ENCODE results near the gene GPR157. TPM values are rescaled to one million over a fixed set of nuclear protein-coding genes. Genes with fewer than 3 reads are reported as not detected.

Gene GPR157
- total and polyA plus RNA-seq, 2 of the 13 experiments (the other 11 are each of a cell fraction or from before 2014, with no cell fraction given) = 10.1 to 19.2 TPM

- ChIA-PET CTCF (ENCODE audit: low intra/inter-chr PET ratio, low total read pairs) (no interaction called here), POLR2A (no interaction called here)
- H3K27ac ChIP-seq (ENCODE audit: extremely low read length, insufficient read depth, low read length) = no peak overlapping the region
- in situ Hi-C loops (cut with HindIII; ENCODE audit: extremely low pct_ligation_motif_present, low pct_unique_long_range_greater_than_20kb) (no loop called here), intact Hi-C loops (cut with micrococcal nuclease; ENCODE audit: unreplicated experiment) (no loop called here)
- H3K27me3 ChIP-seq (ENCODE audit: control insufficient read depth in 1 of 2, insufficient read depth in 2 of 2, low read length in 2 of 2) = peaks cover 1 to 45% of the 10 kb centered on the region in 2 experiments; a peak in 3 of 5 replicates
- no peak overlapping the region for H2AFZ ChIP-seq (ENCODE audit: low read length)
- FAIRE-seq (no peak), ATAC-seq (no peak), DNase-seq (ENCODE audit: low spot score) (no peak)
- H3K9ac ChIP-seq (ENCODE audit: insufficient read depth, low read depth, low read length) = no peak overlapping the region
- no TSS peak for BruUV-seq (replicated peaks)
- no peaks in the 10 kb centered on the region for H3K4me1 ChIP-seq (ENCODE audit: insufficient read depth, low read length)
- H4K20me1 ChIP-seq (ENCODE audit: insufficient read depth, low read length) = no peaks in the 10 kb centered on the region
- 2% methylated on average over 2 of the region's 2 CpGs for WGBS (ENCODE audit: low lambda C conversion rate)
- H3K36me3 ChIP-seq (replicated peaks in 1 of 2; ENCODE audit: control insufficient read depth in 1 of 2, insufficient read depth in 2 of 2, low read length in 2 of 2) = no peaks in the 10 kb centered on the region
- H3K79me2 ChIP-seq (ENCODE audit: insufficient read depth, low read length) = no peaks in the 10 kb centered on the region
- no peak overlapping the region for H3K4me2 ChIP-seq (ENCODE audit: low read depth, low read length)
- H3K9me3 ChIP-seq (ENCODE audit: low read length) = no peaks in the 10 kb centered on the region
- no peak overlapping the region for H3K4me3 ChIP-seq (replicated peaks in 1 of 3; ENCODE audit: insufficient read depth in 1 of 3, low read depth in 2 of 3, low read length in 3 of 3)
- no peak for TF ChIP-seq HIC2 (CRISPR knock-in tag; IDR thresholded peaks at IDR 0.05; ENCODE audit: low read depth)
- TF ChIP-seq, protein P1, sequence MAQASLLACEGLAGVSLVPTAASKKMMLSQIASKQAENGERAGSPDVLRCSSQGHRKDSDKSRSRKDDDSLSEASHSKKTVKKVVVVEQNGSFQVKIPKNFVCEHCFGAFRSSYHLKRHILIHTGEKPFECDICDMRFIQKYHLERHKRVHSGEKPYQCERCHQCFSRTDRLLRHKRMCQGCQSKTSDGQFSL (CRISPR knock-in tag; IDR thresholded peaks at IDR 0.05) = no peak
- TF ChIP-seq JUNB (CRISPR knock-in tag; IDR thresholded peaks at IDR 0.05; ENCODE audit: borderline replicate concordance) = no peak
- TF ChIP-seq, protein P2, sequence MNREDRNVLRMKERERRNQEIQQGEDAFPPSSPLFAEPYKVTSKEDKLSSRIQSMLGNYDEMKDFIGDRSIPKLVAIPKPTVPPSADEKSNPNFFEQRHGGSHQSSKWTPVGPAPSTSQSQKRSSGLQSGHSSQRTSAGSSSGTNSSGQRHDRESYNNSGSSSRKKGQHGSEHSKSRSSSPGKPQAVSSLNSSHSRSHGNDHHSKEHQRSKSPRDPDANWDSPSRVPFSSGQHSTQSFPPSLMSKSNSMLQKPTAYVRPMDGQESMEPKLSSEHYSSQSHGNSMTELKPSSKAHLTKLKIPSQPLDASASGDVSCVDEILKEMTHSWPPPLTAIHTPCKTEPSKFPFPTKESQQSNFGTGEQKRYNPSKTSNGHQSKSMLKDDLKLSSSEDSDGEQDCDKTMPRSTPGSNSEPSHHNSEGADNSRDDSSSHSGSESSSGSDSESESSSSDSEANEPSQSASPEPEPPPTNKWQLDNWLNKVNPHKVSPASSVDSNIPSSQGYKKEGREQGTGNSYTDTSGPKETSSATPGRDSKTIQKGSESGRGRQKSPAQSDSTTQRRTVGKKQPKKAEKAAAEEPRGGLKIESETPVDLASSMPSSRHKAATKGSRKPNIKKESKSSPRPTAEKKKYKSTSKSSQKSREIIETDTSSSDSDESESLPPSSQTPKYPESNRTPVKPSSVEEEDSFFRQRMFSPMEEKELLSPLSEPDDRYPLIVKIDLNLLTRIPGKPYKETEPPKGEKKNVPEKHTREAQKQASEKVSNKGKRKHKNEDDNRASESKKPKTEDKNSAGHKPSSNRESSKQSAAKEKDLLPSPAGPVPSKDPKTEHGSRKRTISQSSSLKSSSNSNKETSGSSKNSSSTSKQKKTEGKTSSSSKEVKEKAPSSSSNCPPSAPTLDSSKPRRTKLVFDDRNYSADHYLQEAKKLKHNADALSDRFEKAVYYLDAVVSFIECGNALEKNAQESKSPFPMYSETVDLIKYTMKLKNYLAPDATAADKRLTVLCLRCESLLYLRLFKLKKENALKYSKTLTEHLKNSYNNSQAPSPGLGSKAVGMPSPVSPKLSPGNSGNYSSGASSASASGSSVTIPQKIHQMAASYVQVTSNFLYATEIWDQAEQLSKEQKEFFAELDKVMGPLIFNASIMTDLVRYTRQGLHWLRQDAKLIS (CRISPR knock-in tag; IDR thresholded peaks at IDR 0.05) = no peak
- TF ChIP-seq CREM (IDR thresholded peaks at IDR 0.05) = no peak
- no peak for TF ChIP-seq CREM (CRISPR knock-in tag; IDR thresholded peaks at IDR 0.05)
- TF ChIP-seq, protein P3, sequence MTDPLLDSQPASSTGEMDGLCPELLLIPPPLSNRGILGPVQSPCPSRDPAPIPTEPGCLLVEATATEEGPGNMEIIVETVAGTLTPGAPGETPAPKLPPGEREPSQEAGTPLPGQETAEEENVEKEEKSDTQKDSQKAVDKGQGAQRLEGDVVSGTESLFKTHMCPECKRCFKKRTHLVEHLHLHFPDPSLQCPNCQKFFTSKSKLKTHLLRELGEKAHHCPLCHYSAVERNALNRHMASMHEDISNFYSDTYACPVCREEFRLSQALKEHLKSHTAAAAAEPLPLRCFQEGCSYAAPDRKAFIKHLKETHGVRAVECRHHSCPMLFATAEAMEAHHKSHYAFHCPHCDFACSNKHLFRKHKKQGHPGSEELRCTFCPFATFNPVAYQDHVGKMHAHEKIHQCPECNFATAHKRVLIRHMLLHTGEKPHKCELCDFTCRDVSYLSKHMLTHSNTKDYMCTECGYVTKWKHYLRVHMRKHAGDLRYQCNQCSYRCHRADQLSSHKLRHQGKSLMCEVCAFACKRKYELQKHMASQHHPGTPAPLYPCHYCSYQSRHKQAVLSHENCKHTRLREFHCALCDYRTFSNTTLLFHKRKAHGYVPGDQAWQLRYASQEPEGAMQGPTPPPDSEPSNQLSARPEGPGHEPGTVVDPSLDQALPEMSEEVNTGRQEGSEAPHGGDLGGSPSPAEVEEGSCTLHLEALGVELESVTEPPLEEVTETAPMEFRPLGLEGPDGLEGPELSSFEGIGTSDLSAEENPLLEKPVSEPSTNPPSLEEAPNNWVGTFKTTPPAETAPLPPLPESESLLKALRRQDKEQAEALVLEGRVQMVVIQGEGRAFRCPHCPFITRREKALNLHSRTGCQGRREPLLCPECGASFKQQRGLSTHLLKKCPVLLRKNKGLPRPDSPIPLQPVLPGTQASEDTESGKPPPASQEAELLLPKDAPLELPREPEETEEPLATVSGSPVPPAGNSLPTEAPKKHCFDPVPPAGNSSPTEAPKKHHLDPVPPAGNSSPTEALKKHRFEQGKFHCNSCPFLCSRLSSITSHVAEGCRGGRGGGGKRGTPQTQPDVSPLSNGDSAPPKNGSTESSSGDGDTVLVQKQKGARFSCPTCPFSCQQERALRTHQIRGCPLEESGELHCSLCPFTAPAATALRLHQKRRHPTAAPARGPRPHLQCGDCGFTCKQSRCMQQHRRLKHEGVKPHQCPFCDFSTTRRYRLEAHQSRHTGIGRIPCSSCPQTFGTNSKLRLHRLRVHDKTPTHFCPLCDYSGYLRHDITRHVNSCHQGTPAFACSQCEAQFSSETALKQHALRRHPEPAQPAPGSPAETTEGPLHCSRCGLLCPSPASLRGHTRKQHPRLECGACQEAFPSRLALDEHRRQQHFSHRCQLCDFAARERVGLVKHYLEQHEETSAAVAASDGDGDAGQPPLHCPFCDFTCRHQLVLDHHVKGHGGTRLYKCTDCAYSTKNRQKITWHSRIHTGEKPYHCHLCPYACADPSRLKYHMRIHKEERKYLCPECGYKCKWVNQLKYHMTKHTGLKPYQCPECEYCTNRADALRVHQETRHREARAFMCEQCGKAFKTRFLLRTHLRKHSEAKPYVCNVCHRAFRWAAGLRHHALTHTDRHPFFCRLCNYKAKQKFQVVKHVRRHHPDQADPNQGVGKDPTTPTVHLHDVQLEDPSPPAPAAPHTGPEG (CRISPR knock-in tag; IDR thresholded peaks at IDR 0.05) = no peak
- TF ChIP-seq, protein P4, sequence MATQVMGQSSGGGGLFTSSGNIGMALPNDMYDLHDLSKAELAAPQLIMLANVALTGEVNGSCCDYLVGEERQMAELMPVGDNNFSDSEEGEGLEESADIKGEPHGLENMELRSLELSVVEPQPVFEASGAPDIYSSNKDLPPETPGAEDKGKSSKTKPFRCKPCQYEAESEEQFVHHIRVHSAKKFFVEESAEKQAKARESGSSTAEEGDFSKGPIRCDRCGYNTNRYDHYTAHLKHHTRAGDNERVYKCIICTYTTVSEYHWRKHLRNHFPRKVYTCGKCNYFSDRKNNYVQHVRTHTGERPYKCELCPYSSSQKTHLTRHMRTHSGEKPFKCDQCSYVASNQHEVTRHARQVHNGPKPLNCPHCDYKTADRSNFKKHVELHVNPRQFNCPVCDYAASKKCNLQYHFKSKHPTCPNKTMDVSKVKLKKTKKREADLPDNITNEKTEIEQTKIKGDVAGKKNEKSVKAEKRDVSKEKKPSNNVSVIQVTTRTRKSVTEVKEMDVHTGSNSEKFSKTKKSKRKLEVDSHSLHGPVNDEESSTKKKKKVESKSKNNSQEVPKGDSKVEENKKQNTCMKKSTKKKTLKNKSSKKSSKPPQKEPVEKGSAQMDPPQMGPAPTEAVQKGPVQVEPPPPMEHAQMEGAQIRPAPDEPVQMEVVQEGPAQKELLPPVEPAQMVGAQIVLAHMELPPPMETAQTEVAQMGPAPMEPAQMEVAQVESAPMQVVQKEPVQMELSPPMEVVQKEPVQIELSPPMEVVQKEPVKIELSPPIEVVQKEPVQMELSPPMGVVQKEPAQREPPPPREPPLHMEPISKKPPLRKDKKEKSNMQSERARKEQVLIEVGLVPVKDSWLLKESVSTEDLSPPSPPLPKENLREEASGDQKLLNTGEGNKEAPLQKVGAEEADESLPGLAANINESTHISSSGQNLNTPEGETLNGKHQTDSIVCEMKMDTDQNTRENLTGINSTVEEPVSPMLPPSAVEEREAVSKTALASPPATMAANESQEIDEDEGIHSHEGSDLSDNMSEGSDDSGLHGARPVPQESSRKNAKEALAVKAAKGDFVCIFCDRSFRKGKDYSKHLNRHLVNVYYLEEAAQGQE (IDR thresholded peaks at IDR 0.05; ENCODE audit: borderline replicate concordance in 1 of 2, low read depth in 1 of 2, low read length in 2 of 2) = no peak
- no peak for TF ChIP-seq NBN (conservative IDR thresholded peaks at IDR 0.05)
Observed at GRCh38 chr1:9086796-9087195, 42.1 kb downstream of the GPR157 start.

All from HepG2 (cell line).